Activated CD8-positive, alpha-beta memory T cell treated with anti-CD3 and anti-CD28 coated beads, Interleukin-2, amount 50 U/mL, for 48 hours (primary cell): Measurements from ENCODE around the gene OASL.

ENCODE experiments used
- DNase-seq: peaks from one replicate; pipeline ENCODE4 v3.0.0-alpha.2; 2020

The OASL gene

DNA sequence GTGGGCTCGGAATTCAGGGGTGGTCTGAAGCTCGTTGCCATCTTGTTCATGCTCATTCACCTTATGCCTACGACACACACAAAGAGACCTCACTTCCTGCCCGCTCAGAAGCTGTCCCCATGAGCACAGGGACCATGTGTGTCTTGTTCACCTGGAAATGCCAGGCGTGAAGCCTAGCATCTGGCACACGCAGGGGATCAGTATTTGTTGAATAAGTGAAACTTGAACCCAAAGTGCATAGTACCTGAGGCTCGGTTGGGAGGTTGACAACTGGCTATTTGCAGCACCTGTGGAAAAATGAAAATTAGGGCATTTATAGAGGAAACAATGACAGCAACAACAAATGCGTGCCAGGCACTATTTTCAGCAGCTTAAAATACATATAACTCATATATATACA is 28.2 kb downstream of the OASL start:
- no peak for DNase-seq

DNA sequence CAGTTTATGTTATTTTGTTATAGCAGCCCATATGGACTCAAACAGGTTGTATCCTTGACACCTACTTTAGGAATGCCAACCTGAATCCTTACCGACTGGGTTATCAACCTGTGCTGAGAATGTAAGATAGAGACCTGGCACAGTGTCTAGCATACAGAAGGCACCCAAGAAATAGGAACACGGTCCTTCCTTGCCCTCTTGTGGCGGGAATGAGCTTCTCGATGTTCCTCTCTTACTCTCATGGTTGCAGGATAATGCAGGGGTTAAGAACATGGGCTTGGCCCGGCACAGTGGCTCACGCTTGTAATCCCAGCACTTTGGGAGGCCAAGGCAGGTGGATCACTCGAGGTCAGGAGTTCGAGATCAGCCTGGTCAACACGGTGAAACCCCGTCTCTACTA is 29.3 kb downstream of the OASL start:
- no peak for DNase-seq

DNA sequence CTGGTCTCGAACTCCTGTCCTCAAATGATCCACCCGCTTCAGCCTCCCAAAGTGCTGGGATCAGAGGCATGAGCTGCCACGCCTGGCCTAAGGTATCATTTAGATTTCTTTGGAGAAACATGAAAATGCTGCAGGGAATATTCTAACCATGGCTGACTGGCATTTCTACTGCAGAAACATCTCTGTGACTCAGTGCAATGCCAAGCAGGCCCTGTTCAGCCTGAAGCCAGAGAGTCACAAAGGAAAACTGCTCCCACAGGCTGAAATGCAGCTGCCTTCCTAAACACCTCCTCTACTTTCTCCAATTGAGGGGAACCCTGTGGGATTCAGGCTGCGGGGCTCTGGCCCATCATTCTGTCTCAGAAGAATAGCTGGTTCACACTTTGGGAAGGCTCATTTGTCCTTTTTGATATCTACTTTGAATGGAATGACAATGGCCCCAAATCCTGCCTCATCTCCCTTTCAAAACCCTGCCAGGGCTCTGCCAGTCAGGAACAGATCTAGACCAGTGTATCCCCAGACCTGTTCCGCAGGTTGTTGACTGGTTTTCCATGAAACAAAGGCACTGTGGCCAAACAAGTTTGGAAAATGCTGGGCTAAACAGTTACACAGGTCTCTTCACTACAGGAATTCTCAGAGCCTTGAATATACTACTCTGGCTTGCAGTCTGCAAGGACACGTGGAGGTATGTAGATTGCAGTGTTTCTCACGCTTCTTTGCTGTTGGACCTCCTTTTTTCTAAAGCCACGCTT is 30.5 kb downstream of the OASL start:
- DNase-seq, result no peak

DNA sequence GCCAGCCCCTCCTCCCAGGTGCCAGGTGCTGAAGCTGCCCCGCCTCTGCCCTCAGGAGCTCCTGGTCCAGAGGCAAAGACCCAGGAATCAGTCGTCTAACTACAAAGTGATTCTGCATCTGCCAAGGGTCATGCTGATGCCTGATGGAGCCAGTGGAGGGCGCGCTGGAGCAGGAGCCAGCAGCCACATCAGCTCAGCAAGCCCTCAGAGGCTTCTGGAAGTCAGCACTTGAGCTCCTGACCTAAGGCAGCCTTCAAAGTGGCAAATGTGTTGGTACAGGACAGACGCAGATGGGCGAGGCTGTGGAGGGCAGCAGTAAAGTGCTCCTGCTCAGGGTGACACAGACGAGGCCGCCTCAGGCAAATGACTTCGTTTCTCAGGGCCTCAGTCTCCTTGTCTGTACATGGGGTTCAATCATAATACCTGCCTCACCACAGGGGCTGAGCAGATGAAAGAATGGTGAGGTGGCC is 33.7 kb downstream of the OASL start:
- peak; percentile 72 for DNase-seq

DNA sequence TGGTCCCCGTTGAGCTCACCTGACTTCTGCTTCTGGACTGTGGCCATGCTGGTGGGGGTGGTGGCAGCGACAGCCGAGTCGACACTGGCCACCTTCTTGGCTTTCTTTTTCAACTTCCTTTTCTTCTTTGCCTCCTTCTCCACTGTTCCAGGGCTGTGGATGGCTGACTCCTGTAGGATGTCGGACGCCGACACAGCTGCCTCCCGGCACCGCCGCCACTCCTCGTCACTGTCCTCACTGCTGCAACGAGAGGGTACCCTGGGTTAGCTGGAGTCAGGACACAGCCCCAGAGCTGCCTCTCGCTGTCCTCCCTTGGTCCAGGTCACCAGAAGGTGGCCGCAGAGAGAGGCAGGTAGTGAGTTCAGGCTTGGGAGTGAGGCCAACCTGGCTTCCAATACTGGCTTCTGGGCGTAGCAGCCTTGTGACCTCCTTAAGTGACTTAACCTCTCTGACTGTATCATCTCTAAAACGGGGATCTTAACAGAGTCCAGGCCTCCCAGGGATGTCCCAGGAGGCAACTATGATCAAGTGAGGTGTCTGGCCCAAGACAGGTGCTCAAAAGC is 34.7 kb downstream of the OASL start:
- DNase-seq, result no peak

DNA sequence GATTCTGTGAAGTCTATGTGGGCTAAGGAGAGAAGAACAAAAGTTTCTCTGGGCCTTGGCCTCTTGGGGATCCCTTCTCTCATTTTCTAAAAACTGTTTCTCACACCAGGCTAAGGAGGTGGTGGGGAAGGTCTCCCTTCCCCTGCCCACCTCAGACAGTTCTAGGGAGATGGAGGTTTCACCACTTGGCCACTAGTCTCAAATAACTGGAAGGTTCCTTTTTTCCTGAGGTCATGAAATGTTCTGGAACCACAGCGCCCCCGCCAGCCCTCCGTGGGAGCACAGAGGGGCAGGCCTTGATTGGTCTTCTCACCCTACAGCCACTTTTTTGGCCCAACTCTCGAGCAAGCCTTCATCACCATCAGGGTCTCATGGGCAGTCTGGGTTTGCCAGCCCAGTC is 35.4 kb downstream of the OASL start:
- DNase-seq, result no peak

DNA sequence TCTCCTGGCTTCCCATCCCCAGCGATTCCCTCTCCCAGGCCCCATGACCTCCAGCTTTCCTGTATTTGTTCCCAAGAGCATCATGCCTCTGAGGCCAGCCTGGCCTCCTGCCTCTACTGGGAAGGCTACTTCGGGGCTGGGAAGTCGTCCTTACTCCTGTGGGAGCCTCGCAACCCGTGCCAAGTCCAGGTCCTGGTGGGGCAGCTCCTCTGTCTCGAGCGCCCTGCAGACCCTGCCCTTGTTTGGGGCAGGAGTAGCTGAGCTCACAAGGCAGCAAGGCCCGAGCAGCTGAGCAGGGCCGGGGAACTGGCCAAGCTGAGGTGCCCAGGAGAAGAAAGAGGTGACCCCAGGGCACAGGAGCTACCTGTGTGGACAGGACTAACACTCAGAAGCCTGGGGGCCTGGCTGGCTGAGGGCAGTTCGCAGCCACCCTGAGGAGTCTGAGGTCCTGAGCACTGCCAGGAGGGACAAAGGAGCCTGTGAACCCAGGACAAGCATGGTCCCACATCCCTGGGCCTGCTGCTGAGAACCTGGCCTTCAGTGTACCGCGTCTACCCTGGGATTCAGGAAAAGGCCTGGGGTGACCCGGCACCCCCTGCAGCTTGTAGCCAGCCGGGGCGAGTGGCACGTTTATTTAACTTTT is 37.1 kb downstream of the OASL start:
- no peak for DNase-seq

DNA sequence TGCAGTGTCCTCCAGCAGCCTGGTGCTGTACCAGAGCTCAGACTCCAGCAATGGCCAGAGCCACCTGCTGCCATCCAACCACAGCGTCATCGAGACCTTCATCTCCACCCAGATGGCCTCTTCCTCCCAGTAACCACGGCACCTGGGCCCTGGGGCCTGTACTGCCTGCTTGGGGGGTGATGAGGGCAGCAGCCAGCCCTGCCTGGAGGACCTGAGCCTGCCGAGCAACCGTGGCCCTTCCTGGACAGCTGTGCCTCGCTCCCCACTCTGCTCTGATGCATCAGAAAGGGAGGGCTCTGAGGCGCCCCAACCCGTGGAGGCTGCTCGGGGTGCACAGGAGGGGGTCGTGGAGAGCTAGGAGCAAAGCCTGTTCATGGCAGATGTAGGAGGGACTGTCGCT is 38.0 kb downstream of the OASL start:
- no peak for DNase-seq

DNA sequence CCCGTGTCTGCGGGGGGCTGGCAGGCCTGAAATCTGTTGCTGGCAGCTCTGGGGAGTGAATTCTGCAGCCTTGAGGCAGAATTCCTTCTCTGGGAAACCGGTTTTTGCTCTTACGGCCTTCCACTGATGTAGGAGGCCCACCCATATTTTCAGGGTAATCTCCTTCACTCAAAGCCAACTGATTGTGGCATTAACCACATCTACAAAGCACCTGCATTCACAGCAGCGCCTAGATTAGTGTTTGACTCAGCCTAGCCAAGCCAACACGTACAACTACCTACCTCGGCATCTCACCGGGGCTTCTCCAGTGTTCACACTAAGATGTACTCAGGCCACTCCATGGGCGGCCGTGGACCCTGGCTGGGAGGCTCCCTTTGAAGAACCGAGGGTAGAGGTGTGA is 38.5 kb downstream of the OASL start:
- no peak for DNase-seq

DNA sequence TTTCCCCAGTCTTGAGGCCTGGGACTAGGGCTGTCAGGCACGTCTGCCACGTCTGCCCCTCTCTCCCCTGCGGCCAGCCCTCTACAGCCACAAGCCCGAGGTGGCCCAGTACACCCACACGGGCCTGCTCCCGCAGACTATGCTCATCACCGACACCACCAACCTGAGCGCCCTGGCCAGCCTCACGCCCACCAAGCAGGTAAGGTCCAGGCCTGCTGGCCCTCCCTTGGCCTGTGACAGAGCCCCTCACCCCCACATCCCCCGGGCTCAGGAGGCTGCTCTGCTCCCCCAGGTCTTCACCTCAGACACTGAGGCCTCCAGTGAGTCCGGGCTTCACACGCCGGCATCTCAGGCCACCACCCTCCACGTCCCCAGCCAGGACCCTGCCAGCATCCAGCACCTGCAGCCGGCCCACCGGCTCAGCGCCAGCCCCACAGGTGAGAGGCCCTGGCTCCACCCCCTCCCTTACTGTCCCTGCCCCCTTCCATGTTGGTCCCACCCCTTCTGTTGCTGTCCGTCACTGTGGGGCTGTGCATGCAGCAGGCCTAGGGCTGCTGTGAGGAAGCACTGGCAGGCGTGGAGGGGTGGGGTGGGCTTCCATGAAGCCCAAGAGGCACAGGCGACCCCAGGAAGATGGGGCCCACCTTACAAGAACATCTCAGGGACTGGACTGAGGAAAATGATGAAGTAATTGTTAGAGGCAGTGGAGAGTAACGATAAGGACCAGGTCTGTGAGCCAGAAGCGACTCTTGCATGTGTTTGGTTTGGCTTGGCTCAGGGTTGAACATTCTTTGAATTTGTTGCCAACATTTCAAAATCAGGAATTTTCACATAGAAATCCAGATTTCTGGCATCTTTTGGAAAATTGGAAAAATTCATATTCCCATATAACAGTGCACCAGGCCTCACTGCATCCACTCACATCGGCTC is 39.6 kb downstream of the OASL start:
- no peak for DNase-seq

DNA sequence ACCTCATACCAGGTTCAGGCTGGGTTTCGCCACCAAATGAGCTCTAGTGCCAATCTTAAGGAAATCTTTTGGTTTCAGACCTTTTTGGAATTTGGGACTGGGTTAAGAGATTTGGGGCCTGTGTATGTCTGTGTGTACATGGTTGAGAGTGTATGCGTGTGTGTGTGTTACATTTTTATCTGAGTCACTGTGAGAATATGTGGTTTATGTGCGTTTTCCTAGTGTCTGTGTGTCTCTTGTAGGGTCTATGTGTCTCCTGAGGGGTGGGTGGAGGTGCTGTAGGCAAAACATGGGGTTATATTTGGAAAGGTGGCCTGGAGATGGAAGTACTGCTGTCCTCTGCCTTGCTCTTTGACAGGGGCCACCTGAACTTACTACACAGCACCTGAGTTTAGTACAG is 40.6 kb downstream of the OASL start:
- no peak for DNase-seq

DNA sequence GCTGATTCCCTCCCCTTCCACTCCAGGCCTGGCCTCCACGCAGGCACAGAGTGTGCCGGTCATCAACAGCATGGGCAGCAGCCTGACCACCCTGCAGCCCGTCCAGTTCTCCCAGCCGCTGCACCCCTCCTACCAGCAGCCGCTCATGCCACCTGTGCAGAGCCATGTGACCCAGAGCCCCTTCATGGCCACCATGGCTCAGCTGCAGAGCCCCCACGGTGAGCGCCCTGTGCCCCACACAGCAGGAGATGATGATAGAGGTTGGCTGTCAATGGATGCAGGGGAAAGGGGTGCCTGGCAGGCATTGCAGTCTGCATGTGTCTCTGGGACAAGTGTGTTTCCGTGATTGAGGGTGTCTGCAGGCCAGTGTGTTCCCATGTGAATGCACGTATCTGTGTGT is 41.6 kb downstream of the OASL start:
- DNase-seq, result no peak

DNA sequence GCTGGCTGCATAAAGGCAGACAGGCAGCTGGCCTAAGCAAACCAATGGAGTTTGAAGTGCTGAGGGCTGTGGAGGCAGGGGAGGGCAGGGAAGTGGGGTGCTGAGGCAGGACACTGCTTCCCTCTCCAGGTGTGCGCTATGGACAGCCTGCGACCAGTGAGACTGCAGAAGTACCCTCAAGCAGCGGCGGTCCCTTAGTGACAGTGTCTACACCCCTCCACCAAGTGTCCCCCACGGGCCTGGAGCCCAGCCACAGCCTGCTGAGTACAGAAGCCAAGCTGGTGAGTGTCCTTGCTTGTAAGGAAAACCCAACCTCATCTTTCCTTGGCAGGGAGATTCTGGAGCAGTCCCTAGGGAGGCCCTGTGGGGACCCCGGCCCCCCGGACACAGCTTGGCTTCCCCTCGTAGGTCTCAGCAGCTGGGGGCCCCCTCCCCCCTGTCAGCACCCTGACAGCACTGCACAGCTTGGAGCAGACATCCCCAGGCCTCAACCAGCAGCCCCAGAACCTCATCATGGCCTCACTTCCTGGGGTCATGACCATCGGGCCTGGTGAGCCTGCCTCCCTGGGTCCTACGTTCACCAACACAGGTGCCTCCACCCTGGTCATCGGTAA is 42.8 kb downstream of the OASL start:
- DNase-seq, result no peak

DNA sequence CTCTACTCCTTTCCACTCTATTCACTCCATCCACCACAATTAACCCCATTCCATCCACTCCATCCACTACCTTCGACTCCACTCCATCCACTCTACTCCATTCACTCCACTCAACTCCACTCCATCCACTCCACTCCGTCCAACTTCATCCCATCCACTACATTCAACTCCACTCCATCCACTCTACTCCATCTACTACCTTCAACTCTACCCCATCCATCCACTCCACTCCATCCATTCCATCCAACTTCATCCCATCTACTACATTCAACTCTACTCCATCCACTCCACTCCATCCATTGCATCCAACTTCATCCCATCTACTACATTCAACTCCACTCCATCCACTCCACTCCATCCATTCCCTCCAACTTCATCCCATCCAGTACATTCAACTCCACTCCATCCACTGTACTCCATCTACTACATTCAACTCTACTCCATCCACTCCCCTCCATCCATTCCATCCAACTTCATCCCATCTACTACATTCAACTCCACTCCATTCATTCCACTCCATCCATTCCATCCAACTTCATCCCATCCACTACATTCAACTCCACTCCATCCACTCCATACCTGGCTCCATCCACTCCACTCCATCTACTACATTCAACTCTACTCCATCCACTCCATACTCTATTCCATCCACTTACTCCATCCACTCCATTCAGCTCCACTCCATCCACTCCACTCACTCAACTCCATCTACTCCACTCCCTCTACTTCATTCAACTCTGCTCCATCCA is 44.3 kb downstream of the OASL start:
- DNase-seq, result no peak

DNA sequence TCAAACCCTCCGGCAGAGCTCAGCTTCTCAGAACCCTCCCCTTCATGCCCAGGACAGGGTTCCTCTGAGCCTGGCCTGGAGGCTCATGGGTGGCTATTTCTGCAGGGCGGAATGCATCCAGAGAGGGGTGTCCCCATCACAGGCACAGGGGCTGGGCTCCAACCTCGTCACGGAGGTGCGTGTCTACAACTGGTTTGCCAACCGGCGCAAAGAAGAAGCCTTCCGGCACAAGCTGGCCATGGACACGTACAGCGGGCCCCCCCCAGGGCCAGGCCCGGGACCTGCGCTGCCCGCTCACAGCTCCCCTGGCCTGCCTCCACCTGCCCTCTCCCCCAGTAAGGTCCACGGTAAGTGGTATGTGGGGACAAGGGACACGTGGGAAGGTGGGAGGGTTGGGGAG is 45.0 kb downstream of the OASL start:
- DNase-seq, result no peak

DNA sequence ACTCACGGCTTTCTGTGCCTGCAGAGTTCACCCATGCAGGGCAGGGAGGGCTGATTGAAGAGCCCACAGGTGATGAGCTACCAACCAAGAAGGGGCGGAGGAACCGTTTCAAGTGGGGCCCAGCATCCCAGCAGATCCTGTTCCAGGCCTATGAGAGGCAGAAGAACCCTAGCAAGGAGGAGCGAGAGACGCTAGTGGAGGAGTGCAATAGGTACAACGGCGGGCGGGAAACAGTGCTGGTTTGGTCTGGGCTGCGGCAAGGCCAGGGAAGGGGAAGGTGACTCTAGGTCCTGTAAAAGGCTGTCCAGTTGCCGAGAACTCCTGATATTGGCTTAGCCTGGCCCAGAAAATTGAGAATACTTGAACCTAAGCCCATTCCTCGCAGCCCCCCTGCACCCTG is 45.5 kb downstream of the OASL start:
- DNase-seq, result no peak

DNA sequence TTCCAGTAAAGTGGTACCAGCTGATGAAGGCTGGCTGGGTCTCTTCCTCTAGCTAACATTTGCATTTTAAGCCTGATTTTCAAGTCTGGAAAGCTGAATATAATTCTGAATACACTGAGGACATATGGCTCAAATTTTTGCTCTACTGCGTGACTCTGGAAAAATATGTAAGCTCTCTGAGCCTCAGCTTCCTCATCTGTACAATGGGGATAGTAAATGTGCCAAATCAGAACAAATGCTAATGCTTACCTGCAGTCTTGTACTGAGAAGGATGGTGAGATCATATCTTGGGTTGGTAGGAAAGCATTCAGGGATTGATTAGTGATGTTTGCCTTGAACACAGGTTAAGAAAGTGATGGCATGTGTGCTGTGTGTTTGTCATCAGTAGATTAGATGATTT is 46.1 kb downstream of the OASL start:
- no peak for DNase-seq

DNA sequence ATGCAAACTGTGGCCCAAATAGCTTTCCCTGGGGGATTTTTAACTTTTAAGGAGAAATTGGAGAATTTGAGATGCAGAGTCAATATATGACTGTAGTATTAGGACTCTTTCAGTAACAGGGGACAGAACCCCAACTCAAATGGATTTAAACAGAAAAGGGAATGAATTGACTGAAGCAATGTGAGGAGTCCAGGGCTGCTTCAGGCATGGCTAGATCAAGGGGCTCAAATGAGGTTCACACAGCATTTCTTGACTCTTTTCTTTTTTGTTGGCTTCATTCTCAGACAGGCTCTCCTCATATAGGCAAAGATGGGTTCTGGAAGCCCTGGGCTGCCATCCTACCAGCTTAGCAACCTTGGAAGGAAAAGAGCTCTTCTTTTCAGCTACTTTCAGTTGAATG is 47.1 kb downstream of the OASL start:
- DNase-seq, result no peak

DNA sequence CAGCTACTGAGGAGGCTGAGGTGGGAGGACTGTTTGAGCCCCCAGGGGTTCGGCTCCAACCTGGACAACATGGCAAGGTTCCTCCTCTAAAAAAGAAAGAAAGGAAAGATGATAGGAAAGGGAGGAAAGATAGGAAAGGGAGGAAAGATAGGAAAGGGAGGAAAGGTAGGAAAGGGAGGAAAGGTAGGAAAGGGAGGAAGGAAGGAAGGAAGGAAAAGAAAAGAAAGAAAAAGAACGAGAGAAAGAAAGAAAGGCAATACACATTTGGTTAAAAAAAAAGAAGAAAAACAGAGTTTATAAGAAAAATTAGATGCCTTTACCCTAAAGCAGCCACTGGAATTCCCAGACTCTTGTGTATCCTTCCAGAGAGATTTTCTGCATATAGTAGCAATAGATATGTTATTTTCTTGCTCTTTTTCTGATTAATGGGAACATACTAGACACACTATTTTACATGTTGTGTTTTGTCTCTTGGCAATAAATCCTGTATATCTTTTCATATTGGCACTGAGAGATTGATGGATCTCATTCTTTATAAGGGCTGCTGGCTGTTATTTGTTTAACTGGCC is 48.5 kb downstream of the OASL start:
- no peak for DNase-seq

DNA sequence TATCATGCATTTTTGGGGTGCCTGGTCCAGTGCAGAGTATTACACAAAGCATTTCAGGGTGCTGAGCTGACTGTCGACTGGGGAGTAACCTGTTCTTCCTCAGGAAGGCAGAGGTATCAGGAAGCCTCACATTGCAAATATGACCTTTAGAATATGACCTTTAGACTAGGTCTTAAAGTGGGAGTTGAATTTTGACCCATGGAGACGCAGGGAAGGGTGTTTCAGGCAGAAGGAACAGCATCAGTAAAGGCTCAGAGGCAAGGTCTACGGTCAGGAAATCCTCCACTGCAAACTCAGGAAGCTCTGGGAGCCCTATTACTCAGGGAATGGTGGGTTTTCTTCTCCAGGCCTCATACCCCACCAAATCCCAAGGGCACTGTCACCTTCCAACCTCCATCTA is 49.4 kb downstream of the OASL start:
- no peak for DNase-seq

DNA sequence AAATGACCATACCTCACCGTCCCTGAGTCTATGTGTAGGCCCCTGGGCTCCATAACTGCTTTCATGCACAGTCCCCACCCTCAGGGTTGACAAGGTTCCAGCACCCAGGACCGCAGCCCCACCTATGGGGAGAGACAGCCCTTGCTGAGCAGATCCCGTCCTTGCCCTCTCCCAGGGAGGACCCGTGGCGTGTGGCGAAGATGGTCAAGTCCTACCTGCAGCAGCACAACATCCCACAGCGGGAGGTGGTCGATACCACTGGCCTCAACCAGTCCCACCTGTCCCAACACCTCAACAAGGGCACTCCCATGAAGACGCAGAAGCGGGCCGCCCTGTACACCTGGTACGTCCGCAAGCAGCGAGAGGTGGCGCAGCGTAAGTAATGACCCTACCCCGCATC is 50.4 kb downstream of the OASL start:
- no peak for DNase-seq

DNA sequence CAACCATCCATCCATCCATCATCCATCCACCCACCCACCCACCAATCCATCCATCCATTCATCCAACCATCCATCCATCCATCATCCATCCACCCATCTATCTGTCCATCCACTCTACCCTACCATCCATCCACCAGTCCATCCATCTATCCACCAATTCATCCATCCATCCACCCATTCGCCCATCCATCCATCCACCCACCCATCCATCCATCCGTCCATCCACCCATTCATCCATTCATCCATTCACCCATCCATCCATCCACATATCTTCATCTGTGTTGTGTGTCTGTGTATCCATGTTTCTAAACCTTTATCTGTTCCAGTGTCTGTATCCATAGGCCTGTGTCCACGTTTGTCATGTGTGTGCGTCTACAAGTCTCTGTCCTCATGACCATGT is 50.8 kb downstream of the OASL start:
- DNase-seq, result no peak
